ENCODE results near the gene ADNP. TPM values are rescaled to one million over a fixed set of nuclear protein-coding genes. Genes with fewer than 3 reads are reported as not detected.

ADNP gene
- total RNA-seq, 1 experiment from 2014 or later = 143 TPM

- Histone ChIP-seq H3K14ac (ENCODE audit: insufficient read depth, low read length) (no peak overlapping the region), H2BK120ac (ENCODE audit: low read depth, low read length, poor library complexity, severe bottlenecking) (no peak overlapping the region), H2BK15ac (ENCODE audit: low read depth, low read length) (no peak overlapping the region), H2BK12ac (ENCODE audit: insufficient read length, low read depth, low read length) (no peak overlapping the region), H3K27ac (ENCODE audit: insufficient read length, low read depth, low read length) (no peak overlapping the region), H3K23me2 (ENCODE audit: insufficient read length, low read depth, low read length, poor library complexity, severe bottlenecking) (no peaks in the 10 kb centered on the region), H3K27me3 (ENCODE audit: insufficient read depth, low read length) (no peaks in the 10 kb centered on the region), H3K18ac (ENCODE audit: insufficient read length, low read depth, low read length) (no peak overlapping the region), H3K4me1 (ENCODE audit: insufficient read depth, low read length) (peaks cover 5% of the 10 kb centered on the region; the same call in 1 of the 2 replicates), H3K9ac (ENCODE audit: extremely low read depth, insufficient read length, low read length) (no peak overlapping the region), H3K9me3 (ENCODE audit: control insufficient read depth, low read depth, low read length) (no peaks in the 10 kb centered on the region), H4K20me1 (ENCODE audit: control insufficient read depth, insufficient read depth, insufficient read length) (no peaks in the 10 kb centered on the region), H3K79me1 (ENCODE audit: insufficient read depth, low read depth, low read length, poor library complexity, severe bottlenecking) (no peaks in the 10 kb centered on the region), H2AFZ (ENCODE audit: low read length) (no peak overlapping the region), H3K79me2 (ENCODE audit: insufficient read depth, low read length) (peaks cover 82% of the 10 kb centered on the region), H4K8ac (replicated peaks; ENCODE audit: insufficient read length, low read depth, low read length) (no peak overlapping the region), H3T11ph (ENCODE audit: low read length) (no peak overlapping the region), H4K91ac (ENCODE audit: insufficient read length, low read depth, low read length) (no peak overlapping the region), H2AK5ac (ENCODE audit: insufficient read length, low read length) (no peak overlapping the region), H3K4ac (ENCODE audit: low read depth, low read length) (no peak overlapping the region), H3K23ac (ENCODE audit: insufficient read length, low read depth, low read length) (no peak overlapping the region), H4K5ac (ENCODE audit: insufficient read length, low read depth, low read length) (no peak overlapping the region), H3K56ac (ENCODE audit: insufficient read length, low read depth, low read length) (no peak overlapping the region), H2BK20ac (ENCODE audit: low read depth, low read length, poor library complexity, severe bottlenecking) (no peak overlapping the region), H3K4me2 (ENCODE audit: insufficient read depth, insufficient read length, low read length) (no peak overlapping the region), H2BK5ac (ENCODE audit: insufficient read length, low read length) (no peak overlapping the region)
- TF ChIP-seq, protein P1, sequence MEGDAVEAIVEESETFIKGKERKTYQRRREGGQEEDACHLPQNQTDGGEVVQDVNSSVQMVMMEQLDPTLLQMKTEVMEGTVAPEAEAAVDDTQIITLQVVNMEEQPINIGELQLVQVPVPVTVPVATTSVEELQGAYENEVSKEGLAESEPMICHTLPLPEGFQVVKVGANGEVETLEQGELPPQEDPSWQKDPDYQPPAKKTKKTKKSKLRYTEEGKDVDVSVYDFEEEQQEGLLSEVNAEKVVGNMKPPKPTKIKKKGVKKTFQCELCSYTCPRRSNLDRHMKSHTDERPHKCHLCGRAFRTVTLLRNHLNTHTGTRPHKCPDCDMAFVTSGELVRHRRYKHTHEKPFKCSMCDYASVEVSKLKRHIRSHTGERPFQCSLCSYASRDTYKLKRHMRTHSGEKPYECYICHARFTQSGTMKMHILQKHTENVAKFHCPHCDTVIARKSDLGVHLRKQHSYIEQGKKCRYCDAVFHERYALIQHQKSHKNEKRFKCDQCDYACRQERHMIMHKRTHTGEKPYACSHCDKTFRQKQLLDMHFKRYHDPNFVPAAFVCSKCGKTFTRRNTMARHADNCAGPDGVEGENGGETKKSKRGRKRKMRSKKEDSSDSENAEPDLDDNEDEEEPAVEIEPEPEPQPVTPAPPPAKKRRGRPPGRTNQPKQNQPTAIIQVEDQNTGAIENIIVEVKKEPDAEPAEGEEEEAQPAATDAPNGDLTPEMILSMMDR (conservative IDR thresholded peaks at IDR 0.05) = no peak
- no peaks in the 10 kb centered on the region for H3K27me3 Mint-ChIP-seq (ENCODE audit: low read depth)
- no peak for DNase-seq
- H3K27ac Mint-ChIP-seq = peak overlapping the region in 2 of 3 experiments; percentile 64 to 71; a peak in 4 of 7 replicates
- WGBS (ENCODE audit: extremely low coverage, insufficient read length, low lambda C conversion rate) = no CpG with 5 or more reads among the region's 3 CpGs
- H3K4me3 Mint-ChIP-seq = no peak overlapping the region
- peaks cover 11 to 61% (median 53%) of the 10 kb centered on the region in 3 experiments; a peak in 6 of 7 replicates for H3K36me3 Mint-ChIP-seq (ENCODE audit: insufficient read depth in 1 of 3, low read depth in 3 of 3)
- H3K9me3 Mint-ChIP-seq = no peaks in the 10 kb centered on the region
- H3K4me1 Mint-ChIP-seq = peaks cover 55 to 69% of the 10 kb centered on the region in 2 experiments
Measured at GRCh38 chr20:50916934-50917333, 14.3 kb downstream of the ADNP start.
